GM18873 (cell line): ENCODE results near the gene NFATC2.
"Not testable (repeated sequence)": the region's sequence is repeated elsewhere in the genome, so short reads cannot be mapped to it uniquely, and the experiment has no call there.

ENCODE experiments used
- ATAC-seq: cut with Tn5 transposase; IDR thresholded peaks from one replicate; pipeline ENCODE4 v1.9.1; 2021; ENCODE audit warnings: mild to moderate bottlenecking, moderate library complexity, moderate number of reproducible peaks; ENCODE audit not compliant: unreplicated experiment, low FRiP score

The NFATC2 gene

DNA sequence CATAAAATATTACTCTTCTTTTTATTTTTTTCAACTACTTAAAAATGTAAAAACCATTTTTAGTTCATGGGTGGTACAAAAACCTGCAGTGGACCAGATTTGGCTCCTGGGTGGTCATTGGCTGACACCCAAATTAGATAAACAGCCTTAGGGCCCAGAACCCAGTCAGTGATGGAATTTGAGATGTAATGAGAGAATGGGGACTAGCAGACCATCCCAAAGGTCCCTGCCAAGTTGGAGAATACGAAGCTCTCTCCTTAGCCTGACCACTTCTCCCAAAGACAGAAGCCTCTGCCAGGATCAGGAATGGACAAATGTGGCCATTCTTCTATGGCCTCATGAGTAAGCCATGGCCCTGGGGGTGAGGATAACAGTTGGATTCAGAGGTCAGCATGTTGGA is 194.7 kb downstream of the NFATC2 start:
- no peak for ATAC-seq

DNA sequence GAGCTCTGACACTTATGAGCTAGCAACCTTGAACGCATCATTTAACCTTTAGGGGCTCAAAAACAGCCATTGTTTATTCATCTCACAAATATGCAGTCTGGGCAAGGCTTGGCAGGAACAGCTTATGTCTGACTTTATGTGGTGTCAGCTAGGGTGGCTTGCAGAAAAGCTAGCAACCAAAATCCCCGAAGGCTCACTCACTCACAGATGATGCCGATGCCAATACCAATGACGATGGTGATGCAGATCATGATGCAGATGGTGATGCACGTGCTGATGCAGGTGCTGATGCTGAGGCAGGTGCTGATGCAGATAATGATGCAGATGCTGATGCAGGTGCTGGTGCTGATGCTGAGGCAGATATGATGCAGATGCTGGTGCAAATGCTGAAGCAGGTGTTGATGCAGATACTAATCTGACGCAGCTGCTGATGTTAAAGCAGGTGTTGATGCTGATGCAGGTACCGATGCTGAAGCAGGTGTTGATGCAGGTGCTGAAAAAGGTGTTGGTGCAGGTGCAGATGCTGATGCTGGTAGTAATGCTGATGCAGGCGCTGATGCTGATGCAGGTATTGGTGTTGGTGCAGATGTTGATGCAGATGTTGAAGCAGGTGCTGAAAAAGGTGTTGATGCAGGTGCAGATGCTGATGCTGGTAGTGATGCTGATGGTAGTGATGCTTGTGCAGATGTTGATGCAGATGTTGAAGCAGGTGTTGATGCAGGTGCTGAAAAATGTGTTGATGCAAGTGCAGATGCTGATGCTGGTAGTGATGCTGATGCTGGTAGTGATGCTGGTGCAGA is 195.6 kb downstream of the NFATC2 start:
- no peak for ATAC-seq

DNA sequence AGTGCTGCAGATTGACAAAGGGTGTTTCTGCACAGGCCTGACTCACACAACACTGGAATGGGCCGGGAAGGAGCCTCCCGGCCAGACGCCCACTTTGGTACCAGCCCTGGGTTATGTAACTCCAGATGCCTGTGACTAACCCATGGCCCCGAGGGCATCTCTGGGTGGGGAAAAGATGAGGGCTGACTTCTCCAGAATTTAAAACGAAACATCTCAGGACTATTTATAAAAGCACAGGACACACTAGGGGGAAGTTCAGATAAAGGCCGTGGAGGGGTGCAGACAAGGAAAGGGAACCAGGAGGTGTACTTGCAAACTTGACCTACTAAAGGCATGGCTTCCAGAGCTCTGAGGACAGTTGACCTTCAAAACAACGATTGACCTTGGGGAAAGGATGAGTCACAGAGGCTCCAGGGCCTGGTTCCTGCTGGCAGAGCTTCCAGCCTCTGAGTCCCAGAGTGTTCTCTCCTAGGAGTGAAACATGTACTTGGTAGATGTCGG is 196.9 kb downstream of the NFATC2 start:
- ATAC-seq, result no peak

- not testable (repeated sequence) for ATAC-seq
Observed at GRCh38 chr20:51343802-51344201, 198.7 kb downstream of the NFATC2 start.

GRCh38 chr20:51342510-51343236 is 199.8 kb downstream of the NFATC2 start:
- no peak for ATAC-seq

- no peak for ATAC-seq
Observed at GRCh38 chr20:51341581-51341980, 200.9 kb downstream of the NFATC2 start.

DNA sequence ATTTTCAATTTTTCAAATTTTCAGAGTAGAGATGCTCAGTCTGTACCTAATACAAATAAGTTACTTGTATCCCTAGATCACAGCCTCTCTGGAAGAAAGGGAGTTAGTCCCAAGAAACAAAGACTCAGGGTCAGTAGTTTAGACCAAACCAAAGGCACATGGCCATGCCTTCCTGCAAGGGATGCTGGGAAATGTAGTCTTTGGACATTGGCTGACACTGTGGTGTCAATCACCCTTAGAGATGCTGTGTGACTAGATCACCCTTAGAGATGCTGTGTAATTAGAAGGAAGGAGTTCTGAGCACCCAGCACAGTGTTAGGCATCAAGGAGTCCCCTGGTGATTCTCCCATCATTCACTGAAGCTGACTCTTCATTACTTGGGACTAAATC is 202.1 kb downstream of the NFATC2 start:
- ATAC-seq, result no peak

- ATAC-seq, result no peak
Observed at GRCh38 chr20:51339721-51340450, 202.6 kb downstream of the NFATC2 start.

DNA sequence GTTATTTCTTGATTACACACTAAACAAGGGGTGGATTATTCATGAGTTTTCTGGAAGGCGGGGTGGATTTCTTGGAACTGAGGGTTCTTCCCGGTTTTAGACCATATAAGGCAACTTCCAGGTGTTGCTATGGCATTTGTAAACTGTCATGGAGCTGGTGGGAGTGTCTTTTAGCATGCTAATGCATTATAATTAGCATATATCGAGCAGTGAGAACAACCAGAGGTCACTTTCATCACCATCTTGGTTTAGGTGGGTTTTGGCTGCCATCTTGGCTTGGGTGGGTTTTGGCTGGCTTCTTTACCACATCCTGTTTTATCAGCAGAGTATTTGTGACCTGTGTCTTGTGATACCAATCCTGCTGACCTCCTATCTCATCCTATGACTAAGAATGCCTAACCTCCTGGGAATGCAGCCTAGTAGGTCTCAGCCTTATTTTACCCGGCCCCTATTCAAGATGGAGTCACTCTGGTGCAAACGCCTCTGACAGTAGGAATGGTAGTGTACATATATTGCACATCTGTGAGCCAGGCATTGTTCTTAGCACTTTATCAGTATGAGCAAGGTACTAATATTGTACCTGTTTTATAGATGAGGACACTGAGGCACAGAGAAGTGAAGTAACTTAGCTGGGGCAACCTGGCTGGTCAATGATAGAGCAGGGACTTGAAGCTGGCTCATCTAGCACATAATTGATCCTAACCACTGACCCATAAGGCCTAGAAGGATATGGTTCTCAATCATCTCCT is 203.7 kb downstream of the NFATC2 start:
- no peak for ATAC-seq

DNA sequence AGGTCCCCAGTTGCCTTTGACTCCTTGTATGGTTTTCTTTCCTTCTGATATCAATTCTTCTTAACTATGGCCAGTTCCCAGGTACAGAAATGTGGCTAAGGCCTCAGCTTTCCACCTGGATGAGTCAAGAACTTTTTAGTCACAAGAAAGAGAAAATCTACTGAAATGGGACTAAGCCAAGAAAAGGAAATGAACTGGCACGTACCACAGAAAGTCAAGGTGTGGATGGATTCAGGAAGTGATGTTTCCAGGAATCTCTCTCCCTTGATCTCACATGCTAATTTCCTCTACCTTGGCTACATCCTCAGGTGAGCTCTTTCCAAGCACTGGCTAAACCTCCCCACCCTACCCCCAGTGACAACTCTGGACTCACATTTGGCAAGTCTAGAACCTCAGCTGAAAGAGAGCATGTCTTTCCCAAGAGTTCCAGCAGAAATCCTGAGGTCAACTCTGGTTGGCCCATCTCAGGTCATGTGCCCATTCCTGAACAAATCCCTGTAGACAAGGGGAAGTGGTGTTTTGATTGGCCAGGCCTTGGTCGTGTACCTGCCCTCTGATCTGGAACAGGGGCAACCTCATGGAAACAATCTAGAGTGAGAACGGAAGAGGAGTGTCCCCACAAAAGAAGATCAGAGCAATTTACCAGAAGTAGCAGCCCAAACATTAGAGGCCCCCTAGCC is 205.3 kb downstream of the NFATC2 start:
- no peak for ATAC-seq
